Measurements from ENCODE around the gene PARVB. TPM values are rescaled to one million over a fixed set of nuclear protein-coding genes. Genes with fewer than 3 reads are reported as not detected.

Gene PARVB
- total RNA-seq, 1 experiment from 2014 or later: 35.3 TPM

DNA sequence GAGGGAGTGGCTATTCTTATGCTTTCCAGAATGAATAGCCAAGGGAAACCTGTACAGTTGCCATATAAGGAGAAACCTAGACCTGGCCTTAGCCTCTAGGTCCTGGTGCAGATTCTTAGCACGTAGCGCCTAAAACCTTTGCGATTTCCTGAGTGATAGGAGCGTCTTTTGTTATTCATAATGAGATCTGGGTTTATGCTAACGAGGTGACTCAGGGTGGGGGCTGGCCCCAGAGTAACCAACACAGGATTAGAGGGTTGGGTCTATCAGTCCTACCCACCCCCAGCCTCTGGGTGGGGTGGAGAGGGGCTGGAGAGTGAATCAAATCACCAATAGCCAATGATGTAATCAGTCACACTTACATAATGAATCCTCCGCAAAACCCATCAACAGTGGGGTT, 83.2 kb downstream of the PARVB start:
- BruUV-seq (replicated peaks): no TSS peak
- Histone ChIP-seq H2AFZ (no peak overlapping the region), H3F3A (ENCODE audit: insufficient read depth, low read depth) (no peaks in the 10 kb centered on the region), H3K79me2 (ENCODE audit: low read depth) (no peaks in the 10 kb centered on the region), H3K27ac (no peak overlapping the region), H3K4me3 (no peak overlapping the region), H3K4me2 (no peak overlapping the region), H3K9me2 (ENCODE audit: insufficient read depth) (no peaks in the 10 kb centered on the region), H4K20me1 (ENCODE audit: insufficient read depth) (no peaks in the 10 kb centered on the region), H3K9me3 (ENCODE audit: insufficient read depth, low read depth) (no peaks in the 10 kb centered on the region), H3K27me3 (ENCODE audit: insufficient read depth, low read depth) (no peaks in the 10 kb centered on the region), H3K4me1 (replicated peaks; ENCODE audit: insufficient read depth) (no peaks in the 10 kb centered on the region), H3K36me3 (ENCODE audit: low read depth) (no peaks in the 10 kb centered on the region)
- no peak for DNase-seq
- CTCF ChIA-PET: no interaction called here
- POLR2A ChIA-PET (ENCODE audit: unreplicated experiment): no interaction called here
- no peak for TF ChIP-seq EZH2 (IDR thresholded peaks at IDR 0.05; ENCODE audit: low read depth)
- TF ChIP-seq, protein P1, sequence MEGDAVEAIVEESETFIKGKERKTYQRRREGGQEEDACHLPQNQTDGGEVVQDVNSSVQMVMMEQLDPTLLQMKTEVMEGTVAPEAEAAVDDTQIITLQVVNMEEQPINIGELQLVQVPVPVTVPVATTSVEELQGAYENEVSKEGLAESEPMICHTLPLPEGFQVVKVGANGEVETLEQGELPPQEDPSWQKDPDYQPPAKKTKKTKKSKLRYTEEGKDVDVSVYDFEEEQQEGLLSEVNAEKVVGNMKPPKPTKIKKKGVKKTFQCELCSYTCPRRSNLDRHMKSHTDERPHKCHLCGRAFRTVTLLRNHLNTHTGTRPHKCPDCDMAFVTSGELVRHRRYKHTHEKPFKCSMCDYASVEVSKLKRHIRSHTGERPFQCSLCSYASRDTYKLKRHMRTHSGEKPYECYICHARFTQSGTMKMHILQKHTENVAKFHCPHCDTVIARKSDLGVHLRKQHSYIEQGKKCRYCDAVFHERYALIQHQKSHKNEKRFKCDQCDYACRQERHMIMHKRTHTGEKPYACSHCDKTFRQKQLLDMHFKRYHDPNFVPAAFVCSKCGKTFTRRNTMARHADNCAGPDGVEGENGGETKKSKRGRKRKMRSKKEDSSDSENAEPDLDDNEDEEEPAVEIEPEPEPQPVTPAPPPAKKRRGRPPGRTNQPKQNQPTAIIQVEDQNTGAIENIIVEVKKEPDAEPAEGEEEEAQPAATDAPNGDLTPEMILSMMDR (conservative IDR thresholded peaks at IDR 0.05): no peak
- intact Hi-C loops (cut with micrococcal nuclease; ENCODE audit: unreplicated experiment): no loop called here

DNA sequence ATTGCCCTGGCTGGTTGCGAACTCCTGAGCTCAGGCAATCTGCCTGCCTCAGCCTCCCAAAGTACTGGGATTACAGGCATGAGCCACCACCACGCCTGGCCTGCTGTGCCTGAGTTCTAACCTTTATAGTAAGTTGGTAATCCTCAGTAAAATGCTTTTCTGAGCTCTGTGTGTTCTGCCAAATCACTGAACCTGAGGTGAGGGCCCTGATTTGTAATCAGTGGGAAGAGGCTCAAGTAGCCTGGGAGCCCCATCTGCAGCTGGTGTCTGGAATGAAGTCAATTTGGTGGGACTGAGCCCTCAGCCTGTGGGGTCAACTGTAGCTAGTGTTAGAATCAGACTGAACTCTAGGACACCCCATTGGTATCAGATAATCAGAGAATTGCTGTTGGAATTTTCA, 84.0 kb downstream of the PARVB start:
- H2AFZ ChIP-seq: no peak overlapping the region
- H3K27ac ChIP-seq: no peak overlapping the region
- no peak overlapping the region for H3K4me2 ChIP-seq
- H3K36me3 ChIP-seq (ENCODE audit: low read depth): no peaks in the 10 kb centered on the region
- ChIA-PET POLR2A (ENCODE audit: unreplicated experiment) (no interaction called here), CTCF (interaction anchor here (0.6 kb wide), 1 partner anchor 1197 kb away, joined by 3 read pairs; no protein-coding TSS in a partner anchor)
- no peaks in the 10 kb centered on the region for H3K79me2 ChIP-seq (ENCODE audit: low read depth)
- no peak overlapping the region for H3K4me3 ChIP-seq
- no peaks in the 10 kb centered on the region for H3K27me3 ChIP-seq (ENCODE audit: insufficient read depth, low read depth)
- no peaks in the 10 kb centered on the region for H3K4me1 ChIP-seq (replicated peaks; ENCODE audit: insufficient read depth)
- H3K9me3 ChIP-seq (ENCODE audit: insufficient read depth, low read depth): no peaks in the 10 kb centered on the region
- no TSS peak for BruUV-seq (replicated peaks)
- no peaks in the 10 kb centered on the region for H3K9me2 ChIP-seq (ENCODE audit: insufficient read depth)
- DNase-seq: no peak
- H3F3A ChIP-seq (ENCODE audit: insufficient read depth, low read depth): no peaks in the 10 kb centered on the region
- TF ChIP-seq EZH2 (IDR thresholded peaks at IDR 0.05; ENCODE audit: low read depth): no peak
- TF ChIP-seq, protein P1 (conservative IDR thresholded peaks at IDR 0.05): no peak
- intact Hi-C loops (cut with micrococcal nuclease; ENCODE audit: unreplicated experiment): no loop called here
- H4K20me1 ChIP-seq (ENCODE audit: insufficient read depth): no peaks in the 10 kb centered on the region

DNA sequence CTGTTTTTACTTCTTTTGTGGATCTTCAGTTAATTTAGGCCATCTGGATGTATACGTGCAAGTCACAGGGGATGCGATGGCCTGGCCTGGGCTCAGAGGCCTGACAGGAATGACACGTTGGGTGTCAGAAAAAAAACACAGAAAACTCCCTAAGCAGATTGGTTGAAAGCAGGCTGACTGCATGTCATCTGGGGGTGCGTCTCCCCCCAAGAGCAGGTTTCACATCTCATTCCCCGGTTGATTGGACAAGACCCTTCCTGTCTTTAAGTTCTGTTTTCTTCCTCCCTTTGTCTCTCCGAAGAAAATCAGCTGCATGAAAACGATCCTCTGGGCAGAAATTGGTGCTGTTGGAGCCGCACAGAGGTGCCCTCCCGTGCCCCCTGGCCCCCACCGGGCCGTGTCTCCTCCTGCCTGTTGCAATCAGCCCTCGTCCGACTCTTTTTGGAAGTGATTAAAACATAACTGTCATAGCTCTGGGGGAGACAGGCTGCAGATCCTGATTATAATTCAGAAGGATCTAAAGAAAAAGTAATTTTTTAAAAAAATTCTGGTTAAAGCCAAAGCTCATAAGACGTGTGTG, 84.8 kb downstream of the PARVB start:
- H3K4me1 ChIP-seq (replicated peaks; ENCODE audit: insufficient read depth): no peaks in the 10 kb centered on the region
- H2AFZ ChIP-seq: no peak overlapping the region
- no peaks in the 10 kb centered on the region for H3K9me3 ChIP-seq (ENCODE audit: insufficient read depth, low read depth)
- intact Hi-C loops (cut with micrococcal nuclease; ENCODE audit: unreplicated experiment): no loop called here
- H3K4me3 ChIP-seq: no peak overlapping the region
- TF ChIP-seq EZH2 (IDR thresholded peaks at IDR 0.05; ENCODE audit: low read depth): no peak
- TF ChIP-seq, protein P1 (conservative IDR thresholded peaks at IDR 0.05): no peak
- H3K79me2 ChIP-seq (ENCODE audit: low read depth): no peaks in the 10 kb centered on the region
- ChIA-PET POLR2A (ENCODE audit: unreplicated experiment) (no interaction called here), CTCF (no interaction called here)
- DNase-seq: no peak
- no TSS peak for BruUV-seq (replicated peaks)
- H3K27me3 ChIP-seq (ENCODE audit: insufficient read depth, low read depth): no peaks in the 10 kb centered on the region
- H3K36me3 ChIP-seq (ENCODE audit: low read depth): no peaks in the 10 kb centered on the region
- no peaks in the 10 kb centered on the region for H3K9me2 ChIP-seq (ENCODE audit: insufficient read depth)
- no peak overlapping the region for H3K27ac ChIP-seq
- H3K4me2 ChIP-seq: no peak overlapping the region
- no peaks in the 10 kb centered on the region for H3F3A ChIP-seq (ENCODE audit: insufficient read depth, low read depth)
- no peaks in the 10 kb centered on the region for H4K20me1 ChIP-seq (ENCODE audit: insufficient read depth)
